ENCODE measurements around the gene ALDH3B2. TPM values are rescaled to one million over a fixed set of nuclear protein-coding genes. Genes with fewer than 3 reads are reported as not detected.
"Not testable (repeated sequence)": the region's sequence is repeated elsewhere in the genome, so short reads cannot be mapped to it uniquely, and the experiment has no call there.

Gene ALDH3B2
- total and polyA plus RNA-seq, 2 donors = 0.57 to 11.1 TPM

GRCh38 chr11:67621928-67622327, 52.5 kb downstream of the ALDH3B2 start:
- not testable (repeated sequence) for H3K27ac ChIP-seq (ENCODE audit: low read depth in 1 of 2, low read length in 1 of 2); DNase-seq (ENCODE audit: low read depth in 6 of 9, low spot score in 9 of 9); H3K36me3 ChIP-seq (ENCODE audit: control insufficient read depth in 2 of 2, insufficient read depth in 2 of 2, low read length in 1 of 2); H3K27me3 ChIP-seq (ENCODE audit: control insufficient read depth in 2 of 2, insufficient read depth in 1 of 2, low read length in 1 of 2); H3K9me3 ChIP-seq (ENCODE audit: control insufficient read depth in 2 of 2, insufficient read depth in 1 of 2, low read length in 1 of 2); H3K4me3 ChIP-seq (ENCODE audit: low read length in 2 of 2)
- peaks cover 11 to 17% of the 10 kb centered on the region in 2 donors for H3K4me1 ChIP-seq (ENCODE audit: control insufficient read depth in 2 of 2, insufficient read depth in 2 of 2, low read length in 2 of 2)
- WGBS = 89% methylated on average over 3 of the region's 3 CpGs

GRCh38 chr11:67620621-67621020, 53.8 kb downstream of the ALDH3B2 start:
- H3K9me3 ChIP-seq (ENCODE audit: control insufficient read depth in 2 of 2, insufficient read depth in 1 of 2, low read length in 1 of 2); DNase-seq (ENCODE audit: low read depth in 6 of 9, low spot score in 9 of 9); H3K27me3 ChIP-seq (ENCODE audit: control insufficient read depth in 2 of 2, insufficient read depth in 1 of 2, low read length in 1 of 2); H3K4me3 ChIP-seq (ENCODE audit: low read length in 2 of 2); H3K27ac ChIP-seq (ENCODE audit: low read depth in 1 of 2, low read length in 1 of 2); H3K36me3 ChIP-seq (ENCODE audit: control insufficient read depth in 2 of 2, insufficient read depth in 2 of 2, low read length in 1 of 2): not testable (repeated sequence)
- peaks cover 19 to 30% of the 10 kb centered on the region in 2 donors for H3K4me1 ChIP-seq (ENCODE audit: control insufficient read depth in 2 of 2, insufficient read depth in 2 of 2, low read length in 2 of 2)
- WGBS = 95% methylated on average over 13 of the region's 13 CpGs

- DNase-seq (ENCODE audit: low read depth in 6 of 9, low spot score in 9 of 9); H3K9me3 ChIP-seq (ENCODE audit: control insufficient read depth in 2 of 2, insufficient read depth in 1 of 2, low read length in 1 of 2); H3K4me3 ChIP-seq (ENCODE audit: low read length in 2 of 2); H3K27me3 ChIP-seq (ENCODE audit: control insufficient read depth in 2 of 2, insufficient read depth in 1 of 2, low read length in 1 of 2); H3K27ac ChIP-seq (ENCODE audit: low read depth in 1 of 2, low read length in 1 of 2); H3K36me3 ChIP-seq (ENCODE audit: control insufficient read depth in 2 of 2, insufficient read depth in 2 of 2, low read length in 1 of 2): not testable (repeated sequence)
- H3K4me1 ChIP-seq (ENCODE audit: control insufficient read depth in 2 of 2, insufficient read depth in 2 of 2, low read length in 2 of 2) = peaks cover 25 to 35% of the 10 kb centered on the region in 2 donors
- WGBS = 79% methylated on average over 33 of the region's 33 CpGs
Observed at GRCh38 chr11:67619683-67620618, 54.5 kb downstream of the ALDH3B2 start.

GRCh38 chr11:67618901-67619659, 55.3 kb downstream of the ALDH3B2 start:
- H3K4me3 ChIP-seq (ENCODE audit: low read length in 2 of 2); DNase-seq (ENCODE audit: low read depth in 6 of 9, low spot score in 9 of 9); H3K27me3 ChIP-seq (ENCODE audit: control insufficient read depth in 2 of 2, insufficient read depth in 1 of 2, low read length in 1 of 2); H3K36me3 ChIP-seq (ENCODE audit: control insufficient read depth in 2 of 2, insufficient read depth in 2 of 2, low read length in 1 of 2); H3K27ac ChIP-seq (ENCODE audit: low read depth in 1 of 2, low read length in 1 of 2); H3K9me3 ChIP-seq (ENCODE audit: control insufficient read depth in 2 of 2, insufficient read depth in 1 of 2, low read length in 1 of 2): not testable (repeated sequence)
- peaks cover 34 to 44% of the 10 kb centered on the region in 2 donors for H3K4me1 ChIP-seq (ENCODE audit: control insufficient read depth in 2 of 2, insufficient read depth in 2 of 2, low read length in 2 of 2)
- WGBS = 93% methylated on average over 40 of the region's 40 CpGs

- DNase-seq (ENCODE audit: low read depth in 6 of 9, low spot score in 9 of 9) = peak in 1 of 9 donors; percentile 45
- no peaks in the 10 kb centered on the region for H3K9me3 ChIP-seq (ENCODE audit: control insufficient read depth in 2 of 2, insufficient read depth in 1 of 2, low read length in 1 of 2)
- peak overlapping the region in 1 of 2 donors; percentile 20 for H3K27ac ChIP-seq (ENCODE audit: low read depth in 1 of 2, low read length in 1 of 2)
- no peaks in the 10 kb centered on the region for H3K27me3 ChIP-seq (ENCODE audit: control insufficient read depth in 2 of 2, insufficient read depth in 1 of 2, low read length in 1 of 2)
- H3K4me1 ChIP-seq (ENCODE audit: control insufficient read depth in 2 of 2, insufficient read depth in 2 of 2, low read length in 2 of 2) = peaks cover 43 to 56% of the 10 kb centered on the region in 2 donors
- 76% methylated on average over 7 of the region's 7 CpGs for WGBS
- no peak overlapping the region for H3K4me3 ChIP-seq (ENCODE audit: low read length in 2 of 2)
- H3K36me3 ChIP-seq (ENCODE audit: control insufficient read depth in 2 of 2, insufficient read depth in 2 of 2, low read length in 1 of 2) = peaks cover 6 to 9% of the 10 kb centered on the region in 2 donors
Observed at GRCh38 chr11:67617243-67617953, 57.0 kb downstream of the ALDH3B2 start.

GRCh38 chr11:67616431-67617242, 57.8 kb downstream of the ALDH3B2 start:
- 51% methylated on average over 11 of the region's 11 CpGs for WGBS
- Histone ChIP-seq H3K27ac (ENCODE audit: low read depth in 1 of 2, low read length in 1 of 2) (no peak overlapping the region), H3K4me3 (ENCODE audit: low read length in 2 of 2) (peak overlapping the region in 1 of 2 donors; percentile 16), H3K4me1 (ENCODE audit: control insufficient read depth in 2 of 2, insufficient read depth in 2 of 2, low read length in 2 of 2) (peaks cover 43 to 56% of the 10 kb centered on the region in 2 donors), H3K27me3 (ENCODE audit: control insufficient read depth in 2 of 2, insufficient read depth in 1 of 2, low read length in 1 of 2) (no peaks in the 10 kb centered on the region), H3K9me3 (ENCODE audit: control insufficient read depth in 2 of 2, insufficient read depth in 1 of 2, low read length in 1 of 2) (no peaks in the 10 kb centered on the region), H3K36me3 (ENCODE audit: control insufficient read depth in 2 of 2, insufficient read depth in 2 of 2, low read length in 1 of 2) (peaks cover 11 to 17% of the 10 kb centered on the region in 2 donors)
- peak in 1 of 9 donors; percentile 47 for DNase-seq (ENCODE audit: low read depth in 6 of 9, low spot score in 9 of 9)

- peak in 1 of 9 donors; percentile 64 for DNase-seq (ENCODE audit: low read depth in 6 of 9, low spot score in 9 of 9)
- peak overlapping the region; percentile 16 to 17 for H3K4me3 ChIP-seq (ENCODE audit: low read length in 2 of 2)
Observed at GRCh38 chr11:67615728-67616430, 58.5 kb downstream of the ALDH3B2 start.

More at GRCh38 chr11:67615728-67616430, 58.5 kb downstream of the ALDH3B2 start:
- H3K9me3 ChIP-seq (ENCODE audit: control insufficient read depth in 2 of 2, insufficient read depth in 1 of 2, low read length in 1 of 2) = no peaks in the 10 kb centered on the region
- WGBS = 37% methylated on average over 34 of the region's 34 CpGs
- H3K36me3 ChIP-seq (ENCODE audit: control insufficient read depth in 2 of 2, insufficient read depth in 2 of 2, low read length in 1 of 2) = peaks cover 19 to 25% of the 10 kb centered on the region in 2 donors
- no peak overlapping the region for H3K27ac ChIP-seq (ENCODE audit: low read depth in 1 of 2, low read length in 1 of 2)
- no peaks in the 10 kb centered on the region for H3K27me3 ChIP-seq (ENCODE audit: control insufficient read depth in 2 of 2, insufficient read depth in 1 of 2, low read length in 1 of 2)
- H3K4me1 ChIP-seq (ENCODE audit: control insufficient read depth in 2 of 2, insufficient read depth in 2 of 2, low read length in 2 of 2) = peaks cover 43 to 56% of the 10 kb centered on the region in 2 donors
